Peyer's patch (tissue), 4 donors: ENCODE results near the gene ALKBH5. TPM values are rescaled to one million over a fixed set of nuclear protein-coding genes. Genes with fewer than 3 reads are reported as not detected.

ENCODE experiments used
- DNase-seq, 3 donors: peaks; one replicate each; pipeline ENCODE4 v3.0.0-alpha.2; 2017 to 2019
- H3K27ac ChIP-seq, 4 donors: fragments of 200-600 bp; sonication (generic); one replicate each; pipeline ENCODE4 v1.5.1; 2016 to 2019
- H3K27me3 ChIP-seq, 2 donors: fragments of 200-600 bp; sonication (generic); one replicate each; pipeline ENCODE4 v1.5.1; 2019
- H3K36me3 ChIP-seq, 3 donors: fragments of 200-600 bp; sonication (generic); one replicate each; pipeline ENCODE4 v1.5.1; 2016 to 2019
- H3K4me1 ChIP-seq, 4 donors: fragments of 200-600 bp; sonication (generic); one replicate each; pipeline ENCODE4 v1.5.1; 2016 to 2019
- H3K4me3 ChIP-seq, 4 donors: fragments of 200-600 bp; sonication (generic); 1 replicate in 3 of 4; 2 replicates in 1 of 4; pipeline ENCODE4 v1.5.1; 2016 to 2019; ENCODE audit warnings: mild to moderate bottlenecking in 1 of 4
- H3K9me3 ChIP-seq, 4 donors: fragments of 200-600 bp; sonication (generic); one replicate each; pipeline ENCODE4 v1.5.1; 2016 to 2019; ENCODE audit warnings: mild to moderate bottlenecking in 1 of 4
- POLR2A ChIP-seq, 2 donors: fragments of 450-650 bp; IDR thresholded peaks; one replicate each; pipeline ENCODE4 v1.5.1; 2017; ENCODE audit warnings: antibody characterized with exemption in 2 of 2, mild to moderate bottlenecking in 2 of 2, moderate library complexity in 2 of 2
- total RNA-seq, 4 donors: library from RNA; depleted of rRNA; stranded (reverse); fragments of >200 nt; gene quantifications; one replicate each; pipeline ENCODE4 v1.1.0, GENCODE V29; 2016
- TF ChIP-seq, protein P1 (sequence below), 6 experiments: fragments of 450-650 bp in 4 of 6; fragments of 200-600 bp in 2 of 6; sonication (generic) in 1 of 6; IDR thresholded peaks; one replicate each; pipeline ENCODE4 v1.5.1; 2017 to 2019; ENCODE audit warnings: antibody characterized with exemption in 6 of 6, mild to moderate bottlenecking in 3 of 6, moderate library complexity in 1 of 6

Gene ALKBH5
- total RNA-seq, 4 donors from 2014 or later, result 65.6 to 78.5 (median 72.9) TPM

DNA sequence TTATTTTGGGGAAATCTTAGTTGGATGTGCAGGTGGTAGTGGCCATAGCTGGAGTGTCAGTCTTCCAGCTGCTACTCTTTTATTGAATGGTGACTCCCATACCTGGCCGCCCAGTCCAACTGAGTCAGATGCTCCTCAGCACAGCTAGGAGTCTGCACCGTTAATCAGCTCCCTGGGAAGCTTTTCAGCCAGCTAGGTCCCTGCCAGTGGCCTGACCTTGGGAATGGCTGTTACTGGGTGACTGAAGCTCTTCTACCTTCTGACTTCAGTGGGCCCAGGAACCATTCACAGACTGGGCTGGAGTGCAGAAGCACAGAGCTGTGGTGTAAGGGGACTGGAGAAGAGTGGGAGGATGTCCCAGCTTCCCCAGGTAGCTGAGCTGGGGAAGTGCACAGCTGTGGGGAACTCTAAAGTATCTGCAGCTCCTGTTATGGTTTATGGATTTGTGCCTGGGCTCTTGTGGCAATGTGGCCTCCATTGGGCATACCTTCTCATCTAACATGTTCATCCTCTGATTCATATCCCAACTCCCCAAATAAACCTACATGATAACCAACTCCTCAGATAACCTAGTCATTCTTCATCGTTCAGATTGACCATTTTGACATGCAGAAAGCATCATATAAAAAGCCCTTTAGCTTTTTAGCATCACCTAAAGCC is 14.0 kb downstream of the ALKBH5 start:
- H3K36me3 ChIP-seq, result peaks cover 0 to 68% (median 0%) of the 10 kb centered on the region in 3 donors
- TF ChIP-seq POLR2A (IDR thresholded peaks at IDR 0.05), result no peak
- TF ChIP-seq, protein P1, sequence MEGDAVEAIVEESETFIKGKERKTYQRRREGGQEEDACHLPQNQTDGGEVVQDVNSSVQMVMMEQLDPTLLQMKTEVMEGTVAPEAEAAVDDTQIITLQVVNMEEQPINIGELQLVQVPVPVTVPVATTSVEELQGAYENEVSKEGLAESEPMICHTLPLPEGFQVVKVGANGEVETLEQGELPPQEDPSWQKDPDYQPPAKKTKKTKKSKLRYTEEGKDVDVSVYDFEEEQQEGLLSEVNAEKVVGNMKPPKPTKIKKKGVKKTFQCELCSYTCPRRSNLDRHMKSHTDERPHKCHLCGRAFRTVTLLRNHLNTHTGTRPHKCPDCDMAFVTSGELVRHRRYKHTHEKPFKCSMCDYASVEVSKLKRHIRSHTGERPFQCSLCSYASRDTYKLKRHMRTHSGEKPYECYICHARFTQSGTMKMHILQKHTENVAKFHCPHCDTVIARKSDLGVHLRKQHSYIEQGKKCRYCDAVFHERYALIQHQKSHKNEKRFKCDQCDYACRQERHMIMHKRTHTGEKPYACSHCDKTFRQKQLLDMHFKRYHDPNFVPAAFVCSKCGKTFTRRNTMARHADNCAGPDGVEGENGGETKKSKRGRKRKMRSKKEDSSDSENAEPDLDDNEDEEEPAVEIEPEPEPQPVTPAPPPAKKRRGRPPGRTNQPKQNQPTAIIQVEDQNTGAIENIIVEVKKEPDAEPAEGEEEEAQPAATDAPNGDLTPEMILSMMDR (IDR thresholded peaks at IDR 0.05), result no peak
- DNase-seq, result no peak

DNA sequence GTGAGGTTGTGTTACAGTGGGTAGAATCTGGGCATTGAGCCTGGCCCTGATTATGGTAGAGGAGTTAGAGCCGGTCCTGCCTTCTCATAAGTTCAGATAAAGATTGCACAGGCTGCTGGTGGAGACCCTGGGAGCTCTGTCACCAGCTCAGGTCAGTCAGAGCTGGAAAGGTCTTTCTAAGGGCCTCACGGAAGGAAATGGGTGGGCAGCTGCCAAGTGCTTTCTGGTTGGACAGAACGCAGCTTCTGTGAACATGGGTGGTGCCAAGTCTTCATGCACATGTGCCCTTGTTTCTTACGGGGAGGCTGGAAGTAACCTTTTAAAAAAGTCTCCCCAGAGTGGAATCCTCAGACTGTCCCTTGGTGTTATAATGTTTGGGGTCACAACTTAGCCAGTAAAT is 14.9 kb downstream of the ALKBH5 start:
- Histone ChIP-seq H3K27me3 (no peaks in the 10 kb centered on the region), H3K9me3 (no peaks in the 10 kb centered on the region), H3K4me3 (no peak overlapping the region), H3K36me3 (peaks cover 0 to 64% (median 0%) of the 10 kb centered on the region in 3 donors), H3K4me1 (peaks cover 0 to 15% (median 0%) of the 10 kb centered on the region in 4 donors), H3K27ac (no peak overlapping the region)
- DNase-seq, result no peak
- TF ChIP-seq, protein P1 (IDR thresholded peaks at IDR 0.05), result no peak
- TF ChIP-seq POLR2A (IDR thresholded peaks at IDR 0.05), result no peak

More for the DNA sequence above, 14.0 kb downstream of the ALKBH5 start:
- no peak overlapping the region for H3K4me3 ChIP-seq
- H3K4me1 ChIP-seq, result peaks cover 0 to 15% (median 0%) of the 10 kb centered on the region in 4 donors
- no peaks in the 10 kb centered on the region for H3K27me3 ChIP-seq
- no peak overlapping the region for H3K27ac ChIP-seq
- no peaks in the 10 kb centered on the region for H3K9me3 ChIP-seq

DNA sequence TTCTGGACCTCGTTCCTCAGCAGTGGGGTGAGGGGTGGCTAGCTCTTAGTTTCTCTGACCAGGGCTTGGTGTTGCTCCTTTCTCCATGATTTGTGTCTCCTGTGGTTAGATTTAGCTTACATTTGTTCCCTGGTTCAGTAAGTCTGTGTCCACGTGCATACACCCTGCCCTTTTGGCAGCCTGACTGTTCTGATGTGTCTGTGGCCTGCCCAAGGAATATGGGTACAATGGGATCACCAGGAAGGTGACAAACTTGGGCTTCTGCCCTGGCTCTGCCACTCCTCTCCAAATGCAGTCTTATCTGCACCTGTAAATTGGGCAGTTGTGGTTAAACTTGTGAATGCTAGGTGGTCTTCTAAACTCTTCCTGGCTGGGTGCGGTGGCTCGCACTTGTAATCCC is 17.5 kb downstream of the ALKBH5 start:
- H3K36me3 ChIP-seq, result peaks cover 0 to 62% (median 0%) of the 10 kb centered on the region in 3 donors
- H3K27me3 ChIP-seq, result no peaks in the 10 kb centered on the region
- DNase-seq, result no peak
- H3K4me3 ChIP-seq, result no peak overlapping the region
- H3K4me1 ChIP-seq, result peaks cover 0 to 15% (median 0%) of the 10 kb centered on the region in 4 donors
- no peak for TF ChIP-seq POLR2A (IDR thresholded peaks at IDR 0.05)
- TF ChIP-seq, protein P1 (IDR thresholded peaks at IDR 0.05), result no peak
- H3K9me3 ChIP-seq, result no peaks in the 10 kb centered on the region
- no peak overlapping the region for H3K27ac ChIP-seq

DNA sequence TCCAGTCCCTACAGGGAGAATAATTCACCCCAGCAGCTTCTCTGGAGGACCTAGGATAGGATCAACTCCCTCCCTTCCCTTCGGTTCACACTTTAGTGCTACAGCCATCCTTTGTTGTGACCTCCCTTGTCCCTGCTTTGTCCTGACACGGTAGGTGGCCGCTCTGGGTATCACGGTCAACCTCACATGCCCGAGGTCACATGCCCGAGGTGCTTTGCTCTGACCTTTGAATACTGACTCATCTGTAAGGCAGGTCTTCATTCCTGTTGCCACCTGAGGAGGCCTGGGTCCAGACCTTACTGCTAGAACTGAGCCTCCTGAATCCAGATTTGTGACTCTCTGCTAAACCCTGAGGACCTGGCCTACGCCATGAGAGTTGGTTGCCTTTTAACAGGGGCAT is 19.7 kb downstream of the ALKBH5 start:
- Histone ChIP-seq H3K36me3 (peaks cover 0 to 62% (median 0%) of the 10 kb centered on the region in 3 donors), H3K27ac (peak overlapping the region in 2 of 4 donors; percentile 13 to 70), H3K27me3 (no peaks in the 10 kb centered on the region), H3K4me3 (no peak overlapping the region), H3K9me3 (no peaks in the 10 kb centered on the region), H3K4me1 (peaks cover 0 to 4% (median 0%) of the 10 kb centered on the region in 4 donors)
- DNase-seq, result peak in 2 of 3 donors; percentile 67 to 73
- TF ChIP-seq, protein P1 (IDR thresholded peaks at IDR 0.05), result peak in 2 of 6 experiments; percentile 11
- TF ChIP-seq POLR2A (IDR thresholded peaks at IDR 0.05), result no peak

DNA sequence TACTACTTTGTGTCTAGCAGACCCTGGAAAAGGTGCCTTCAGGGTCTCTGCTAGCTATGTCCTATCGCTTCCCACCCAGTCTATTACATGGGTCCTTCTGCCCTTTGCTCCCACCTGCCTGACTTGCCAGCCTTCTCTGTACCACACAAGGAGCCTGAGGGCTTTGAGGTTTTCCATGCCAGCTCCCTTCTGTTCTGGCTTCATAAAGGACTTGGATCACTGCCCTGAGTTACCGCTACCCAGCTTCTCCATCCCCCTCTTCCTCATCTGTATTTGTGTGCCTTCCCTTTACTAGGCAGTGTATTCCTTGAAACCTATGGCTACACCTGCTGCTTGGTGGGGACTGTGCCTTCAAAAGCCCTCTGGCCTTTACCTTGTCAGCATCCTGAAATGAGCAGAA is 22.2 kb downstream of the ALKBH5 start:
- Histone ChIP-seq H3K9me3 (no peaks in the 10 kb centered on the region), H3K36me3 (peaks cover 0 to 68% (median 0%) of the 10 kb centered on the region in 3 donors), H3K4me3 (no peak overlapping the region)

More for the DNA sequence above, 22.2 kb downstream of the ALKBH5 start:
- H3K27ac ChIP-seq, result no peak overlapping the region
- TF ChIP-seq, protein P1 (IDR thresholded peaks at IDR 0.05), result no peak
- TF ChIP-seq POLR2A (IDR thresholded peaks at IDR 0.05), result no peak
- no peak for DNase-seq
- no peaks in the 10 kb centered on the region for H3K27me3 ChIP-seq
- H3K4me1 ChIP-seq, result no peaks in the 10 kb centered on the region
